Sigmoid colon (tissue), 7 donors: Measurements from ENCODE around the gene CD33. TPM values are rescaled to one million over a fixed set of nuclear protein-coding genes. Genes with fewer than 3 reads are reported as not detected.

Experiments used
- DNase-seq: peaks from one replicate; pipeline ENCODE4 v3.0.0-alpha.2; 2019
- H3K27ac ChIP-seq, 4 donors: fragments of 200-600 bp; sonication (generic); one replicate each; pipeline ENCODE4 v1.5.1; 2016 to 2019; ENCODE audit warnings: mild to moderate bottlenecking in 1 of 4
- H3K27me3 ChIP-seq, 3 donors: fragments of 200-600 bp; sonication (generic); one replicate each; pipeline ENCODE4 v1.5.1; 2019; ENCODE audit warnings: mild to moderate bottlenecking in 1 of 3
- H3K36me3 ChIP-seq, 4 donors: fragments of 200-600 bp; sonication (generic); one replicate each; pipeline ENCODE4 v1.5.1; 2016 to 2019
- H3K4me1 ChIP-seq, 4 donors: fragments of 200-600 bp; sonication (generic); one replicate each; pipeline ENCODE4 v1.5.1; 2017 to 2019
- H3K4me3 ChIP-seq, 4 donors: fragments of 200-600 bp; sonication (generic); one replicate each; pipeline ENCODE4 v1.5.1; 2017 to 2019; ENCODE audit warnings: mild to moderate bottlenecking in 2 of 4, moderate library complexity in 1 of 4
- H3K9me3 ChIP-seq, 4 donors: fragments of 200-600 bp in 3 of 4; sonication (generic) in 3 of 4; one replicate each; pipeline versions ENCODE4 v1.5.1 to v1.6.1; 2013 to 2019
- CTCF ChIP-seq, 4 experiments: fragments of 450-650 bp in 3 of 4; fragments of 200-600 bp in 1 of 4; IDR thresholded peaks; one replicate each; pipeline ENCODE4 v1.5.1; 2016 to 2019; ENCODE audit warnings: antibody characterized with exemption in 4 of 4, mild to moderate bottlenecking in 3 of 4, moderate library complexity in 2 of 4
- EP300 ChIP-seq, 4 donors: sonication (generic); formaldehyde crosslinking; IDR thresholded peaks; one replicate each; pipeline ENCODE4 v1.6.1; 2017; ENCODE audit warnings: antibody characterized with exemption in 4 of 4
- POLR2A ChIP-seq, 2 donors: fragments of 450-650 bp; IDR thresholded peaks; one replicate each; pipeline ENCODE4 v1.6.1; 2016; ENCODE audit warnings: antibody characterized with exemption in 2 of 2, mild to moderate bottlenecking in 2 of 2, moderate library complexity in 2 of 2
- POLR2AphosphoS5 ChIP-seq, 4 donors: sonication (generic); formaldehyde crosslinking; IDR thresholded peaks; one replicate each; pipeline ENCODE4 v1.6.1; 2017; ENCODE audit warnings: antibody characterized with exemption in 4 of 4
- WGBS, 2 donors: extraction: QIAGEN DNeasy Blood & Tissue Kit; methylation state at CpG; one replicate each; pipeline ENCODE4 v1.1.7; 2013; 5-methylcytosine and 5-hydroxymethylcytosine counted together
- intact Hi-C: fragments of 100-400 bp; cut with DNase I; formaldehyde crosslinking; loops from one replicate; pipeline ENCODE4 v1.15.1; 2023
- polyA plus RNA-seq, 3 donors: library from polyadenylated mRNA; stranded (reverse); fragments of 200-250 nt; gene quantifications; one replicate each; pipeline ENCODE4 v1.2.3, GENCODE V29; 2013
- total RNA-seq, 4 donors: library from RNA; depleted of rRNA; stranded (reverse); fragments of >200 nt; gene quantifications; one replicate each; pipeline ENCODE4 v1.1.0, GENCODE V29; 2016
- donor health status: healthy with polysubstance abuse.
- donor health status: Bipolar disorder and iron deficiency.
- donor health status: healthy.

The CD33 gene
- total and polyA plus RNA-seq, 7 donors, result 2.5 to 8.1 (median 4.2) TPM

- DNase-seq, result no peak
- H3K9me3 ChIP-seq, result no peaks in the 10 kb centered on the region
- 69 to 77% methylated on average over 5 of the region's 5 CpGs for WGBS, 2 donors
- TF ChIP-seq POLR2A (IDR thresholded peaks at IDR 0.05) (no peak), POLR2AphosphoS5 (IDR thresholded peaks at IDR 0.05) (no peak), CTCF (IDR thresholded peaks at IDR 0.05) (no peak), EP300 (IDR thresholded peaks at IDR 0.05) (no peak)
- no peak overlapping the region for H3K4me3 ChIP-seq
- H3K4me1 ChIP-seq, result no peaks in the 10 kb centered on the region
- no peaks in the 10 kb centered on the region for H3K36me3 ChIP-seq
- intact Hi-C loops, result no loop called here
- H3K27ac ChIP-seq, result no peak overlapping the region
- peaks cover 0 to 19% (median 0%) of the 10 kb centered on the region in 3 donors for H3K27me3 ChIP-seq
Measured at GRCh38 chr19:51196181-51196580, 28.7 kb upstream of the CD33 start.

GRCh38 chr19:51198641-51199040, 26.2 kb upstream of the CD33 start:
- no peaks in the 10 kb centered on the region for H3K4me1 ChIP-seq
- H3K27ac ChIP-seq, result no peak overlapping the region
- DNase-seq, result no peak
- H3K9me3 ChIP-seq, result no peaks in the 10 kb centered on the region
- H3K36me3 ChIP-seq, result no peaks in the 10 kb centered on the region
- TF ChIP-seq EP300 (IDR thresholded peaks at IDR 0.05) (no peak), POLR2AphosphoS5 (IDR thresholded peaks at IDR 0.05) (no peak), CTCF (IDR thresholded peaks at IDR 0.05) (no peak), POLR2A (IDR thresholded peaks at IDR 0.05) (no peak)
- intact Hi-C loops, result no loop called here
- H3K27me3 ChIP-seq, result peaks cover 0 to 15% (median 0%) of the 10 kb centered on the region in 3 donors
- no peak overlapping the region for H3K4me3 ChIP-seq
- WGBS, 2 donors, result 72 to 80% methylated on average over 9 of the region's 9 CpGs

- Histone ChIP-seq H3K36me3 (no peaks in the 10 kb centered on the region), H3K4me1 (no peaks in the 10 kb centered on the region), H3K27me3 (peaks cover 0 to 15% (median 0%) of the 10 kb centered on the region in 3 donors), H3K9me3 (no peaks in the 10 kb centered on the region), H3K27ac (no peak overlapping the region), H3K4me3 (no peak overlapping the region)
- no peak for TF ChIP-seq POLR2A (IDR thresholded peaks at IDR 0.05)
- TF ChIP-seq POLR2AphosphoS5 (IDR thresholded peaks at IDR 0.05), result no peak
- TF ChIP-seq EP300 (IDR thresholded peaks at IDR 0.05), result no peak
- no peak for TF ChIP-seq CTCF (IDR thresholded peaks at IDR 0.05)
- 57 to 72% methylated on average over 10 of the region's 10 CpGs for WGBS, 2 donors
- DNase-seq, result no peak
- intact Hi-C loops, result no loop called here
Measured at GRCh38 chr19:51200071-51200666, 24.7 kb upstream of the CD33 start.

GRCh38 chr19:51201712-51202111, 23.2 kb upstream of the CD33 start:
- no peaks in the 10 kb centered on the region for H3K36me3 ChIP-seq
- TF ChIP-seq CTCF (IDR thresholded peaks at IDR 0.05) (no peak), POLR2AphosphoS5 (IDR thresholded peaks at IDR 0.05) (no peak), EP300 (IDR thresholded peaks at IDR 0.05) (no peak), POLR2A (IDR thresholded peaks at IDR 0.05) (no peak)
- WGBS, 2 donors, result 37 to 50% methylated on average over 5 of the region's 5 CpGs
- no peak overlapping the region for H3K27ac ChIP-seq
- no peaks in the 10 kb centered on the region for H3K9me3 ChIP-seq
- H3K4me3 ChIP-seq, result no peak overlapping the region
- DNase-seq, result no peak
- H3K27me3 ChIP-seq, result peaks cover 0 to 10% (median 0%) of the 10 kb centered on the region in 3 donors
- intact Hi-C loops, result no loop called here
- H3K4me1 ChIP-seq, result no peaks in the 10 kb centered on the region

- Histone ChIP-seq H3K27ac (no peak overlapping the region), H3K36me3 (no peaks in the 10 kb centered on the region), H3K4me1 (no peaks in the 10 kb centered on the region), H3K9me3 (no peaks in the 10 kb centered on the region), H3K4me3 (no peak overlapping the region), H3K27me3 (peaks cover 0 to 4% (median 0%) of the 10 kb centered on the region in 3 donors)
- intact Hi-C loops, result no loop called here
- TF ChIP-seq POLR2A (IDR thresholded peaks at IDR 0.05), result no peak
- no peak for TF ChIP-seq EP300 (IDR thresholded peaks at IDR 0.05)
- TF ChIP-seq CTCF (IDR thresholded peaks at IDR 0.05), result no peak
- no peak for TF ChIP-seq POLR2AphosphoS5 (IDR thresholded peaks at IDR 0.05)
- 50 to 51% methylated on average over 3 of the region's 3 CpGs for WGBS, 2 donors
- DNase-seq, result no peak
Measured at GRCh38 chr19:51203916-51204315, 21.0 kb upstream of the CD33 start.
